Right lobe of liver (tissue), 6 donors: ENCODE measurements around the gene B4GALNT3. TPM values are rescaled to one million over a fixed set of nuclear protein-coding genes. Genes with fewer than 3 reads are reported as not detected.
A peak's percentile ranks its signal among the peaks of the same experiment; 100 is the strongest.

ENCODE experiments used
- ATAC-seq, 4 donors: fragments of 200-7000 bp; cut with Tn5 transposase; one replicate each; pipeline ENCODE4 v1.9.1; 2020; ENCODE audit warnings: mild to moderate bottlenecking in 4 of 4, moderate library complexity in 4 of 4
- DNase-seq, 3 donors: peaks; one replicate each; pipeline ENCODE4 v3.0.0-alpha.2; 2020
- H3K27ac ChIP-seq, 3 donors: fragments of 200-600 bp; one replicate each; pipeline ENCODE4 v1.8.0; 2022
- H3K27me3 ChIP-seq, 2 donors: fragments of 200-600 bp; one replicate each; pipeline ENCODE4 v1.8.0; 2022
- H3K36me3 ChIP-seq, 4 donors: fragments of 200-600 bp; sonication (generic) in 1 of 4; one replicate each; pipeline versions ENCODE4 v1.5.1 to v1.8.0; 2017 to 2022; ENCODE audit warnings: control low read depth in 1 of 4
- H3K4me1 ChIP-seq, 4 donors: fragments of 200-600 bp; sonication (generic) in 1 of 4; one replicate each; pipeline versions ENCODE4 v1.5.1 to v1.8.0; 2017 to 2022; ENCODE audit warnings: control low read depth in 1 of 4
- H3K4me3 ChIP-seq, 3 donors: fragments of 200-600 bp; one replicate each; pipeline ENCODE4 v1.8.0; 2022
- H3K9me3 ChIP-seq, 4 donors: fragments of 200-600 bp; sonication (generic) in 1 of 4; one replicate each; pipeline versions ENCODE4 v1.5.1 to v1.8.0; 2017 to 2022; ENCODE audit warnings: control low read depth in 1 of 4
- CTCF ChIP-seq, 4 donors: fragments of 200-600 bp in 3 of 4; fragments of 450-650 bp in 1 of 4; IDR thresholded peaks; one replicate each; pipeline versions ENCODE4 v1.5.1 to v1.8.0; 2016 to 2022; ENCODE audit warnings: antibody characterized with exemption in 4 of 4, mild to moderate bottlenecking in 2 of 4
- POLR2A ChIP-seq: fragments of 450-650 bp; IDR thresholded peaks from one replicate; pipeline ENCODE4 v1.6.1; 2017; ENCODE audit warnings: antibody characterized with exemption, mild to moderate bottlenecking
- WGBS: methylation state at CpG from one replicate; pipeline ENCODE4 v1.1.6; 2018; ENCODE audit warnings: low coverage, low lambda C conversion rate; ENCODE audit not compliant: insufficient coverage; ENCODE audit errors: missing lambda C conversion rate; 5-methylcytosine and 5-hydroxymethylcytosine counted together
- intact Hi-C, 2 donors: fragments of 100-400 bp; cut with DNase I; formaldehyde crosslinking; loops; one replicate each; pipeline versions ENCODE4 v1.11.2 to v1.14.1; 2022
- total RNA-seq, 6 experiments: library from RNA; depleted of rRNA in 2 of 6; stranded (reverse); fragments of >200 nt in 2 of 6; fragmentation: NEBNext Ultra II Directional in 3 of 6; extraction: Animal tissue kit (Norgen Biotek cat#: 25700) in 3 of 6; gene quantifications; one replicate each; pipeline versions ENCODE4 v1.1.0 to v1.2.4, GENCODE V29; 2016 to 2023
- donor health status: DM: no; HTN: yes; CAD: no.
- donor health status: DM: no; HTN: no; CAD: no.
- donor health status: DM: no; HTN: no; CAD: no.
- donor health status: DM: no; HTN: yes; CAD: no.
- donor health status: DM: no; HTN: yes; CAD: no.

B4GALNT3 gene
- total RNA-seq, 6 experiments from 2014 or later: 0.12 to 2.0 (median 0.38) TPM

GRCh38 chr12:569803-570434 lies 110.2 kb downstream of the B4GALNT3 start:
- TF ChIP-seq CTCF (IDR thresholded peaks at IDR 0.05) (peak; percentile 94 to 96 (median 96)), POLR2A (no peak)
- DNase-seq (peak; percentile 85 to 89 (median 88)), ATAC-seq (peak; percentile 72 to 82 (median 77))
- Histone ChIP-seq H3K4me1 (peaks cover 0 to 20% (median 0%) of the 10 kb centered on the region in 4 donors), H3K27me3 (no peaks in the 10 kb centered on the region), H3K36me3 (no peaks in the 10 kb centered on the region), H3K4me3 (peak overlapping the region; percentile 53 to 65 (median 64)), H3K9me3 (no peaks in the 10 kb centered on the region), H3K27ac (peak overlapping the region; percentile 61 to 90 (median 74))
- intact Hi-C loops: loop anchor here (5.0 to 10.0 kb wide), 3 partner anchors 182 to 382 kb away; partner anchors contain the start of gene WNK1 (in 1 of the 2)
- WGBS: 0% methylated on average over 14 of the region's 44 CpGs

- H3K9me3 ChIP-seq: no peaks in the 10 kb centered on the region
- peak overlapping the region; percentile 53 to 65 (median 64) for H3K4me3 ChIP-seq
- no peaks in the 10 kb centered on the region for H3K27me3 ChIP-seq
- no peak for TF ChIP-seq CTCF (IDR thresholded peaks at IDR 0.05)
- TF ChIP-seq POLR2A: peak; percentile 61
- peak; percentile 77 to 87 (median 84) for DNase-seq
- H3K27ac ChIP-seq: peak overlapping the region; percentile 61 to 90 (median 74)
- WGBS: 4% methylated on average over 5 of the region's 22 CpGs
- intact Hi-C loops: loop anchor here in 1 of 2 donors (5.0 kb wide), 1 partner anchor 182 kb away; the partner anchor contains the start of gene WNK1
- H3K4me1 ChIP-seq: peaks cover 0 to 21% (median under 1%) of the 10 kb centered on the region in 4 donors
- peak; percentile 76 to 79 (median 77) for ATAC-seq
- H3K36me3 ChIP-seq: no peaks in the 10 kb centered on the region
Observed at GRCh38 chr12:570435-570920, 110.7 kb downstream of the B4GALNT3 start.

- no peaks in the 10 kb centered on the region for H3K27me3 ChIP-seq
- no peaks in the 10 kb centered on the region for H3K36me3 ChIP-seq
- 27% methylated on average over 9 of the region's 22 CpGs for WGBS
- no peaks in the 10 kb centered on the region for H3K9me3 ChIP-seq
- H3K4me1 ChIP-seq: peaks cover 0 to 28% (median 4%) of the 10 kb centered on the region in 4 donors
- peak overlapping the region; percentile 53 to 65 (median 64) for H3K4me3 ChIP-seq
- DNase-seq (peak; percentile 76 to 88 (median 81)), ATAC-seq (peak; percentile 48 to 66 (median 57))
- intact Hi-C loops: loop anchor here in 1 of 2 donors (5.0 kb wide), 1 partner anchor 181 kb away; the partner anchor contains the start of gene WNK1
- peak overlapping the region; percentile 61 to 90 (median 74) for H3K27ac ChIP-seq
- no peak for TF ChIP-seq POLR2A
- no peak for TF ChIP-seq CTCF (IDR thresholded peaks at IDR 0.05)
Observed at GRCh38 chr12:570921-571794, 111.4 kb downstream of the B4GALNT3 start.

GRCh38 chr12:571795-572531 lies 112.2 kb downstream of the B4GALNT3 start:
- intact Hi-C loops: loop anchor here in 1 of 2 donors (5.0 kb wide), 1 partner anchor 180 kb away; the partner anchor contains the start of gene WNK1
- Histone ChIP-seq H3K27ac (peak overlapping the region; percentile 16 to 90 (median 48)), H3K4me3 (no peak overlapping the region), H3K9me3 (no peaks in the 10 kb centered on the region), H3K27me3 (no peaks in the 10 kb centered on the region), H3K36me3 (no peaks in the 10 kb centered on the region), H3K4me1 (peaks cover 0 to 36% (median 6%) of the 10 kb centered on the region in 4 donors)
- peak in 1 of 3 donors; percentile 50 for DNase-seq
- WGBS: 64% methylated on average over 9 of the region's 19 CpGs
- ATAC-seq: no peak
- TF ChIP-seq POLR2A (no peak), CTCF (IDR thresholded peaks at IDR 0.05) (no peak)
